AG04449 (cell line): ENCODE data around the gene FOXB2.
"Not testable (repeated sequence)": the region's sequence is repeated elsewhere in the genome, so short reads cannot be mapped to it uniquely, and the experiment has no call there.

ENCODE experiments used
- CTCF ChIA-PET: fragments of 350-600 bp; formaldehyde crosslinking; extraction: SDS; loops from one replicate; lab custom pipeline; 2021; ENCODE audit warnings: antibody characterized with exemption; lab: Yijun Ruan, JAX
- POLR2A ChIA-PET: fragments of 400-600, 350-600 bp; formaldehyde crosslinking; extraction: SDS; loops from one replicate; lab custom pipeline; 2020; ENCODE audit warnings: antibody characterized with exemption, inconsistent platforms; lab: Yijun Ruan, JAX
- DNase-seq: peaks from one replicate; pipeline ENCODE4 v3.0.0-alpha.2; 2010; ENCODE audit warnings: low read depth, low spot score
- H3K4me3 ChIP-seq: 2 replicates; pipeline ENCODE4 v1.5.1; 2011; ENCODE audit warnings: low read depth, mild to moderate bottlenecking, control low read depth, low read length
- CTCF ChIP-seq: IDR thresholded peaks from one replicate; pipeline ENCODE4 v1.5.1; 2011; ENCODE audit warnings: mild to moderate bottlenecking, moderate library complexity, low read length, control low read depth, inconsistent platforms; ENCODE audit not compliant: insufficient read depth; ENCODE audit errors: missing control alignments

FOXB2 gene

GRCh38 chr9:77024776-77025545 lies 5.5 kb downstream of the FOXB2 start:
- H3K4me3 ChIP-seq, result no peak overlapping the region
- DNase-seq, result no peak
- TF ChIP-seq CTCF, result no peak
- CTCF ChIA-PET, result interaction anchor here (1.5 to 1.9 kb wide), 3 partner anchors 9 to 213 kb away, joined by 3 to 8 read pairs (median 4); no protein-coding TSS in a partner anchor
- POLR2A ChIA-PET, result no interaction called here

GRCh38 chr9:77028478-77028877 lies 9.0 kb downstream of the FOXB2 start:
- no peak for DNase-seq
- TF ChIP-seq CTCF, result no peak
- H3K4me3 ChIP-seq, result no peak overlapping the region
- ChIA-PET POLR2A (no interaction called here), CTCF (interaction anchor here (1.0 to 1.5 kb wide), 2 partner anchors 14 to 213 kb away, joined by 3 to 4 read pairs; no protein-coding TSS in a partner anchor)

GRCh38 chr9:77030045-77030444 lies 10.6 kb downstream of the FOXB2 start:
- H3K4me3 ChIP-seq, result no peak overlapping the region
- TF ChIP-seq CTCF, result no peak
- ChIA-PET POLR2A (no interaction called here), CTCF (interaction anchor here (1.5 kb wide), 1 partner anchor 15 kb away, joined by 3 read pairs; no protein-coding TSS in a partner anchor)
- no peak for DNase-seq

- no peak for TF ChIP-seq CTCF
- no peak for DNase-seq
- ChIA-PET CTCF (no interaction called here), POLR2A (no interaction called here)
- no peak overlapping the region for H3K4me3 ChIP-seq
These were observed 19.0 kb downstream of the FOXB2 start for GRCh38 chr9:77038281-77039036.

- H3K4me3 ChIP-seq, result no peak overlapping the region
- no peak for DNase-seq
- ChIA-PET POLR2A (no interaction called here), CTCF (no interaction called here)
- no peak for TF ChIP-seq CTCF
These were observed 20.9 kb downstream of the FOXB2 start for GRCh38 chr9:77040340-77040739.

- DNase-seq, POLR2A ChIA-PET, H3K4me3 ChIP-seq: not testable (repeated sequence)
- CTCF ChIA-PET, result interaction anchor here (0.9 kb wide), 2 partner anchors 10 to 107 kb away, joined by 3 read pairs; no protein-coding TSS in a partner anchor
These were observed 24.3 kb downstream of the FOXB2 start for GRCh38 chr9:77043743-77044142.

- DNase-seq, H3K4me3 ChIP-seq, POLR2A ChIA-PET, CTCF ChIA-PET: not testable (repeated sequence)
These were observed 41.2 kb downstream of the FOXB2 start for GRCh38 chr9:77060681-77061080.
